Effector CD8-positive, alpha-beta T cell (primary cell): ENCODE measurements around the gene AFG3L2.
"Not testable (repeated sequence)": the region's sequence is repeated elsewhere in the genome, so short reads cannot be mapped to it uniquely, and the experiment has no call there.

Experiments used
- DNase-seq: peaks from one replicate; lab custom pipeline; 2025; lab: John Stamatoyannopoulos, UW
- total RNA-seq, 4 experiments: gene quantifications; one replicate each; lab custom pipeline; 2026; lab: John Stamatoyannopoulos, UW

The AFG3L2 gene
- total RNA-seq: 80.9 to 134 (median 93.6) reads per million in 4 experiments

- DNase-seq: peak; percentile 100
Measured at GRCh38 chr18:12376754-12377555, at the start of gene AFG3L2. Gene AFG3L2 (minus strand): TSS chr18:12377227. CDS start chr18:12377082, 145 bp downstream.

- DNase-seq: no peak
Measured at GRCh38 chr18:12424252-12424651, 47.2 kb upstream of the AFG3L2 start.

- no peak for DNase-seq
Measured at GRCh38 chr18:12423820-12424219, 46.8 kb upstream of the AFG3L2 start.

- DNase-seq: no peak
Measured at GRCh38 chr18:12423393-12423792, 46.4 kb upstream of the AFG3L2 start.

GRCh38 chr18:12422936-12423335, 45.9 kb upstream of the AFG3L2 start:
- DNase-seq: no peak

GRCh38 chr18:12421732-12422131, 44.7 kb upstream of the AFG3L2 start:
- DNase-seq: no peak

- DNase-seq: no peak
Measured at GRCh38 chr18:12420821-12421421, 43.9 kb upstream of the AFG3L2 start.

GRCh38 chr18:12417687-12418086, 40.7 kb upstream of the AFG3L2 start:
- no peak for DNase-seq

GRCh38 chr18:12416098-12416729, 39.2 kb upstream of the AFG3L2 start:
- DNase-seq: no peak

- DNase-seq: no peak
Measured at GRCh38 chr18:12411456-12411855, 34.4 kb upstream of the AFG3L2 start.

- DNase-seq: not testable (repeated sequence)
Measured at GRCh38 chr18:12410747-12411146, 33.7 kb upstream of the AFG3L2 start.

- no peak for DNase-seq
Measured at GRCh38 chr18:12410081-12410481, 33.1 kb upstream of the AFG3L2 start.

- DNase-seq: no peak
Measured at GRCh38 chr18:12409469-12409868, 32.4 kb upstream of the AFG3L2 start.

GRCh38 chr18:12408247-12408869, 31.3 kb upstream of the AFG3L2 start:
- DNase-seq: no peak

- no peak for DNase-seq
Measured at GRCh38 chr18:12406371-12407111, 29.5 kb upstream of the AFG3L2 start.

- no peak for DNase-seq
Measured at GRCh38 chr18:12405066-12405465, 28.0 kb upstream of the AFG3L2 start.

- no peak for DNase-seq
Measured at GRCh38 chr18:12403601-12404506, 26.8 kb upstream of the AFG3L2 start.

GRCh38 chr18:12401881-12402280, 24.9 kb upstream of the AFG3L2 start:
- no peak for DNase-seq

- DNase-seq: no peak
Measured at GRCh38 chr18:12399231-12399630, 22.2 kb upstream of the AFG3L2 start.

- no peak for DNase-seq
Measured at GRCh38 chr18:12398625-12399024, 21.6 kb upstream of the AFG3L2 start.

- no peak for DNase-seq
Measured at GRCh38 chr18:12397793-12398192, 20.8 kb upstream of the AFG3L2 start.
